CD4-positive, alpha-beta T cell (primary cell): Measurements from ENCODE around the gene EHBP1L1. TPM values are rescaled to one million over a fixed set of nuclear protein-coding genes. Genes with fewer than 3 reads are reported as not detected.
A peak's percentile ranks its signal among the peaks of the same experiment; 100 is the strongest.

Experiments used
- ATAC-seq: fragments of 200-7000 bp; cut with Tn5 transposase; one replicate; pipeline ENCODE4 v1.10.0; 2022; ENCODE audit warnings: mild to moderate bottlenecking; ENCODE audit not compliant: poor library complexity
- CTCF ChIA-PET: fragments of 350-600 bp; sonication (Branson Sonifier 250); formaldehyde crosslinking; loops from one replicate; lab custom pipeline; 2021; ENCODE audit warnings: antibody characterized with exemption, inconsistent platforms; lab: Charles Lee
- POLR2A ChIA-PET: fragments of 350-600 bp; sonication (Branson Sonifier 250); formaldehyde crosslinking; loops from one replicate; lab custom pipeline; 2021; ENCODE audit warnings: antibody characterized with exemption, inconsistent platforms; lab: Charles Lee
- DNase-seq, 14 experiments: peaks; one replicate each; pipeline ENCODE4 v3.0.0-alpha.2; 2013 to 2020; ENCODE audit warnings: mixed read lengths in 2 of 14
- H3K27ac ChIP-seq, 2 donors: one replicate each; pipeline versions ENCODE4 v1.5.1 to v1.7.0; 2013; ENCODE audit warnings: low read length in 2 of 2, low read depth in 1 of 2, mild to moderate bottlenecking in 1 of 2
- H3K27me3 ChIP-seq, 2 experiments: 1 replicate in 1 of 2; 2 replicates in 1 of 2; pipeline versions ENCODE4 v1.6.1 to v1.7.0; 2013; ENCODE audit warnings: low read length in 2 of 2, control low read depth in 1 of 2, mild to moderate bottlenecking in 1 of 2, moderate library complexity in 1 of 2; ENCODE audit not compliant: insufficient read depth in 2 of 2, control insufficient read depth in 1 of 2
- H3K36me3 ChIP-seq: one replicate; pipeline ENCODE4 v1.6.1; 2013; ENCODE audit warnings: low read length, control low read depth; ENCODE audit not compliant: insufficient read depth
- H3K4me1 ChIP-seq: one replicate; pipeline ENCODE4 v1.6.1; 2013; ENCODE audit warnings: low read length, control low read depth; ENCODE audit not compliant: insufficient read depth
- H3K4me3 ChIP-seq: one replicate; pipeline ENCODE4 v1.5.1; 2013; ENCODE audit warnings: mild to moderate bottlenecking, low read length, moderate library complexity
- H3K9me3 ChIP-seq, 2 experiments: 1 replicate in 1 of 2; 2 replicates in 1 of 2; pipeline versions ENCODE4 v1.6.1 to v1.7.0; 2013; ENCODE audit warnings: low read length in 2 of 2, mild to moderate bottlenecking in 2 of 2, control low read depth in 1 of 2, moderate library complexity in 1 of 2; ENCODE audit not compliant: control insufficient read depth in 1 of 2, insufficient read depth in 1 of 2
- H3K27ac Mint-ChIP-seq: one replicate; pipeline ENCODE4 v1.8.0; 2020; ENCODE audit warnings: mixed read lengths
- H3K27me3 Mint-ChIP-seq: one replicate; pipeline ENCODE4 v1.8.0; 2021; ENCODE audit warnings: mixed read lengths
- H3K36me3 Mint-ChIP-seq: one replicate; pipeline ENCODE4 v1.8.0; 2021; ENCODE audit warnings: low read depth, mixed read lengths
- H3K4me1 Mint-ChIP-seq: one replicate; pipeline ENCODE4 v1.8.0; 2021; ENCODE audit warnings: low read depth, mixed read lengths
- H3K4me3 Mint-ChIP-seq: one replicate; pipeline ENCODE4 v1.8.0; 2020; ENCODE audit warnings: mild to moderate bottlenecking, mixed read lengths
- H3K9me3 Mint-ChIP-seq: one replicate; pipeline ENCODE4 v1.8.0; 2020; ENCODE audit warnings: mixed read lengths
- intact Hi-C, 2 experiments: fragments of 100-400 bp; cut with DNase I in 1 of 2; cut with micrococcal nuclease in 1 of 2; formaldehyde crosslinking; loops; one replicate each; pipeline versions ENCODE4 v1.15.1 to v1.9.0; 2023 to 2025; cut with DNase I, micrococcal nuclease
- total RNA-seq, 174 experiments: library from RNA in 2 of 174; stranded (reverse) in 2 of 174; gene quantifications; one replicate each; pipeline ENCODE4 v1.2.3 and lab custom pipeline; 2021 to 2026
- TF ChIP-seq, protein P1 (sequence below): fragments of 200-600 bp; IDR thresholded peaks from one replicate; pipeline ENCODE4 v1.8.0; 2022; ENCODE audit warnings: antibody characterized with exemption, mild to moderate bottlenecking

Gene EHBP1L1
- total RNA-seq, 2 experiments from 2014 or later = 82.6 to 88.5 TPM

DNA sequence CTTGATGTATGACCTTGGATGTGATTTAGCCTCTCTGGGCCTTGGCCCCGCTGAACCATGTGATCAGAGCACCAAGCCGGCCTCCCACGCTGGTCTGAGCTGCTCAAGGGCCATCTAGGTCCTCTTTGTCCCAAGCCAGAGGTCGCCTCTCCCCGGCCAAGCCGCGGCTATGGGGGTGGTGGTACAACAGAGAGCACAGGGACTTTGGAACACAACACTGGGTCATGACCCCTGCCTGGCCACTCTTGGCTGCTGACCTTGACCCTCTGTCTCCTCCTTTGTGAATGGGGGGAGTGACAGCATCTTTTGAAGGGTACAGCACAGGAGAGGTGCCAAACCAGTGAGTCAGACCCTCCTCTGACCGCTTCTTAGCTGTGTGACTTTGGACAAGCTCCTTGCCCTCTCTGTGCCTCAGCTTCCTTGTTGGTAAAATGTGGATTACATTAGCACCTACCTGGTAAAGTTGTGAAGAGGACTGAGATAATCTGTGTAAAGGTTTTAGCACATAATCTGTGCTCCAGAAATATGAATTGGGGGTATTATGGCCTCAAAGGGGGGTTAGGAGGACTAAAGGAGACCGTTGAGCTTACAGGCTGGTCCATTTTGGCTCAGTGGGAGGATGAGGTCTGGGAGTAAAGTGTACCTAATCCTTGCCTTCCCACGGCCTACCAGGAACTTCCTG lies 46.2 kb upstream of the EHBP1L1 start:
- no peaks in the 10 kb centered on the region for H3K9me3 Mint-ChIP-seq
- ChIA-PET CTCF (interaction anchor here (2.3 kb wide), 1 partner anchor 11 kb away, joined by 12 read pairs; no protein-coding TSS in a partner anchor), POLR2A (interaction anchor here (1.2 to 4.4 kb wide), 2 partner anchors 11 to 30 kb away, joined by 3 to 19 read pairs; partner anchors contain the start of gene MALAT1)
- Histone ChIP-seq H3K4me1 (peaks cover 42% of the 10 kb centered on the region), H3K36me3 (peaks cover 55% of the 10 kb centered on the region), H3K27me3 (no peaks in the 10 kb centered on the region), H3K9me3 (no peaks in the 10 kb centered on the region), H3K27ac (no peak overlapping the region), H3K4me3 (no peak overlapping the region)
- no peak for ATAC-seq
- peaks cover 32% of the 10 kb centered on the region for H3K4me1 Mint-ChIP-seq
- peak overlapping the region; percentile 63 for H3K27ac Mint-ChIP-seq
- DNase-seq = no peak
- H3K27me3 Mint-ChIP-seq = no peaks in the 10 kb centered on the region
- H3K36me3 Mint-ChIP-seq = peaks cover 60% of the 10 kb centered on the region
- TF ChIP-seq, protein P1, sequence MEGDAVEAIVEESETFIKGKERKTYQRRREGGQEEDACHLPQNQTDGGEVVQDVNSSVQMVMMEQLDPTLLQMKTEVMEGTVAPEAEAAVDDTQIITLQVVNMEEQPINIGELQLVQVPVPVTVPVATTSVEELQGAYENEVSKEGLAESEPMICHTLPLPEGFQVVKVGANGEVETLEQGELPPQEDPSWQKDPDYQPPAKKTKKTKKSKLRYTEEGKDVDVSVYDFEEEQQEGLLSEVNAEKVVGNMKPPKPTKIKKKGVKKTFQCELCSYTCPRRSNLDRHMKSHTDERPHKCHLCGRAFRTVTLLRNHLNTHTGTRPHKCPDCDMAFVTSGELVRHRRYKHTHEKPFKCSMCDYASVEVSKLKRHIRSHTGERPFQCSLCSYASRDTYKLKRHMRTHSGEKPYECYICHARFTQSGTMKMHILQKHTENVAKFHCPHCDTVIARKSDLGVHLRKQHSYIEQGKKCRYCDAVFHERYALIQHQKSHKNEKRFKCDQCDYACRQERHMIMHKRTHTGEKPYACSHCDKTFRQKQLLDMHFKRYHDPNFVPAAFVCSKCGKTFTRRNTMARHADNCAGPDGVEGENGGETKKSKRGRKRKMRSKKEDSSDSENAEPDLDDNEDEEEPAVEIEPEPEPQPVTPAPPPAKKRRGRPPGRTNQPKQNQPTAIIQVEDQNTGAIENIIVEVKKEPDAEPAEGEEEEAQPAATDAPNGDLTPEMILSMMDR = no peak
- H3K4me3 Mint-ChIP-seq = peak overlapping the region; percentile 20
- intact Hi-C loops = loop anchor here (10.0 kb wide), 2 partner anchors 45 to 415 kb away; partner anchors contain the start of genes EHBP1L1 (in 1 of the 2), FAM89B (in 1 of the 2), TM7SF2 (in 1 of the 2) and ZNHIT2 (in 1 of the 2)

DNA sequence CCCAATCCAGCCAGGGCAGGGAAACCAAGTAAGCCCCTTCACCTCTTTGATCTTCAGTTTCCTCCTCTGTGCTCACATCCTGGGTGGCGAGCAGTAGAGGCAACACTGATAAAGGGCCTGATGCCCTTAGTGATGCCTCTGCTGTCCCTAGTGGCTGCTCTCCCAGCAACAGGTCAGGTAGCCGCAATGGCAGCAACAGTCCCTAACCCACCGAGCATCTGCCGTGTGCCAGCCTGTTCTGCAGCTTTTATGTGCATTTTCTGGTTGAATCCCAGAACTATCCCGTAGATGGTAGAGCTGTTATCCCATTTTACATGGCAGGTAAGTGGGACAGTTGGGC lies 45.7 kb upstream of the EHBP1L1 start:
- Mint-ChIP-seq H3K36me3 (peaks cover 65% of the 10 kb centered on the region), H3K4me1 (peaks cover 31% of the 10 kb centered on the region), H3K27ac (peak overlapping the region; percentile 63), H3K9me3 (no peaks in the 10 kb centered on the region), H3K4me3 (peak overlapping the region; percentile 20), H3K27me3 (no peaks in the 10 kb centered on the region)
- Histone ChIP-seq H3K27ac (no peak overlapping the region), H3K27me3 (no peaks in the 10 kb centered on the region), H3K4me1 (peaks cover 42% of the 10 kb centered on the region), H3K4me3 (no peak overlapping the region), H3K9me3 (no peaks in the 10 kb centered on the region), H3K36me3 (peaks cover 56% of the 10 kb centered on the region)
- TF ChIP-seq, protein P1 = no peak
- intact Hi-C loops = no loop called here
- CTCF ChIA-PET = interaction anchor here (1.1 to 2.3 kb wide), 3 partner anchors 10 to 60 kb away, joined by 3 to 12 read pairs (median 4); no protein-coding TSS in a partner anchor
- peak in 4 of 14 experiments; percentile 38 to 67 (median 55) for DNase-seq
- POLR2A ChIA-PET = interaction anchor here (1.1 to 4.4 kb wide), 4 partner anchors 10 to 33 kb away, joined by 3 to 19 read pairs (median 3); partner anchors contain the start of gene MALAT1
- peak; percentile 79 for ATAC-seq

DNA sequence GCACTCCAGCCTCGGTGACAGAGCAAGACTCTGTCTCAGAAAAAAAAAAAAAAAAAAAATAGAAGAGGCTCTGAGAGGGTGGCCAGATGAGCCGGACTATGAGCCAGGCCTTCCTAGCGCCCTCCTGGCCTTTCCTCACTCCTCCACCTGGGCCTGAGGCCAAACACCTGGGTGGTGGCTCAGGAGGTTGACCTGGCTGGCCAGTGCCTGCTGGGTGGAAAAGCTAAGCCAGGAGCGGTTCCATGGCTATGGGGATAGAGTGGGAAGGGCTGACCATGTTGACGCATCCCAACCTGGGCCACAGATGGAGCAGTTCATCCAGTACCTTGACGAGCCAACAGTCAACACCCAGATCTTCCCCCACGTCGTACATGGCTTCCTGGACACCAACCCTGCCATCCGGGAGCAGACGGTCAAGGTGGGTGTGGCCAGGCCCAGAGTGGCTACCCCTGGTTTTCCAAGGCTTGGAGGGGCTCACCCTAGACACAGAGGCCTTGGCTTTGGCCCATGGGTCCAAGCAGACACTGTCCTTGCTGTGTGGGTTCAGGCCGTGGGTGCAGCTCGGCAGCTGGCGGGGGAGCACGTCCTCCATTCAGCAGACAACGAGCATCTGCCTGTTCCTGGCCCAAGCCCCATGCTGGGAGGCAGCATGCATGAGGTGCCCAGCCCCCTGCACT lies 43.3 kb upstream of the EHBP1L1 start:
- Histone ChIP-seq H3K27ac (no peak overlapping the region), H3K4me3 (no peak overlapping the region), H3K4me1 (peaks cover 22% of the 10 kb centered on the region), H3K36me3 (peaks cover 70% of the 10 kb centered on the region), H3K27me3 (no peaks in the 10 kb centered on the region), H3K9me3 (no peaks in the 10 kb centered on the region)
- Mint-ChIP-seq H3K4me1 (peaks cover 14% of the 10 kb centered on the region), H3K27ac (no peak overlapping the region), H3K27me3 (no peaks in the 10 kb centered on the region), H3K4me3 (no peak overlapping the region), H3K9me3 (no peaks in the 10 kb centered on the region), H3K36me3 (peaks cover 68% of the 10 kb centered on the region)
- POLR2A ChIA-PET = no interaction called here
- intact Hi-C loops = no loop called here
- DNase-seq = no peak
- ATAC-seq = no peak
- CTCF ChIA-PET = interaction anchor here (0.7 kb wide), 1 partner anchor 29 kb away, joined by 3 read pairs; no protein-coding TSS in a partner anchor
- TF ChIP-seq, protein P1 = no peak
